Transverse colon (tissue), 4 donors: ENCODE results near the gene AMBP.

Source experiments
- EP300 ChIP-seq: sonication (generic); formaldehyde crosslinking; IDR thresholded peaks from one replicate; pipeline ENCODE4 v1.6.1; 2017; ENCODE audit warnings: antibody characterized with exemption, low read depth
- POLR2A ChIP-seq: fragments of 450-650 bp; IDR thresholded peaks from one replicate; pipeline ENCODE4 v1.6.1; 2016; ENCODE audit warnings: antibody characterized with exemption, mild to moderate bottlenecking, moderate library complexity
- POLR2AphosphoS5 ChIP-seq, 3 donors: sonication (generic); formaldehyde crosslinking; IDR thresholded peaks; one replicate each; pipeline ENCODE4 v1.6.1; 2016; ENCODE audit warnings: antibody characterized with exemption in 3 of 3
- TF ChIP-seq, protein P1 (sequence below), 5 experiments: fragments of 200-600 bp in 3 of 5; fragments of 450-650 bp in 2 of 5; sonication (generic) in 3 of 5; IDR thresholded peaks; 1 replicate in 2 of 5; 2 replicates in 3 of 5; pipeline ENCODE4 v1.5.1; 2016 to 2017; ENCODE audit warnings: antibody characterized with exemption in 5 of 5, inconsistent platforms in 3 of 5, mild to moderate bottlenecking in 2 of 5, moderate library complexity in 1 of 5

DNA sequence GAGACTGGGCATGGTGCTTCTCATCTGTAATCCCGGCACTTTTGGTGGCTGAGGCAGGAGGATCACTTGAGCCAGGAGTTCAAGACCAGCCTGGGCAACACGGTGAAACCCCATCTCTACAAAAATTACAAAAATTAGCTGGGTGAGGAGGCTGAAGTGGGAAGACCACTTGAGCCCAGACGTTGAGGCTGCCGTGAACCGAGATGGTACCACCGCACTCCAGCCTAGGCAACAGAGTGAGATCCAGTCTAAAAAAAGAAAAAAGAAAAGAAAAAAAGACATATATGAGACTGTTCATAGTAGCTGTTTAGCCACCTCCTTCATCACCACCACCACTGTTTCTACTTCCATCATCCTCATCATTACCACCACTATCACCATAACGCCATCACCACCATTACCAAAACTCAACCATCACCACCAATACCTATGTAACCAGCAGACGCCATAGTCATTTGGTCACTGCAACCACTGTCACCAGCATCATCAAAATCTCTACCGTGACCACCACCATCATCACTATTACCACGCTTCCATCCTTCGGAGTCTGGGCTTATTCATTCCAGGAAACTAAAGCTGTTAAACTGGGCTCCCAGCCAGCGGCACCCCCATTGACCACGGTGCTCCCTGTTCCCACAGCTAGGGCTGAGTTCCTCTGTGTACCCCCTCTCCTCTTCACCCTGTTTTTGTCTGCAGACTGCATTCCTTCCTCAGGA, 29.3 kb upstream of the AMBP start:
- TF ChIP-seq, protein P1, sequence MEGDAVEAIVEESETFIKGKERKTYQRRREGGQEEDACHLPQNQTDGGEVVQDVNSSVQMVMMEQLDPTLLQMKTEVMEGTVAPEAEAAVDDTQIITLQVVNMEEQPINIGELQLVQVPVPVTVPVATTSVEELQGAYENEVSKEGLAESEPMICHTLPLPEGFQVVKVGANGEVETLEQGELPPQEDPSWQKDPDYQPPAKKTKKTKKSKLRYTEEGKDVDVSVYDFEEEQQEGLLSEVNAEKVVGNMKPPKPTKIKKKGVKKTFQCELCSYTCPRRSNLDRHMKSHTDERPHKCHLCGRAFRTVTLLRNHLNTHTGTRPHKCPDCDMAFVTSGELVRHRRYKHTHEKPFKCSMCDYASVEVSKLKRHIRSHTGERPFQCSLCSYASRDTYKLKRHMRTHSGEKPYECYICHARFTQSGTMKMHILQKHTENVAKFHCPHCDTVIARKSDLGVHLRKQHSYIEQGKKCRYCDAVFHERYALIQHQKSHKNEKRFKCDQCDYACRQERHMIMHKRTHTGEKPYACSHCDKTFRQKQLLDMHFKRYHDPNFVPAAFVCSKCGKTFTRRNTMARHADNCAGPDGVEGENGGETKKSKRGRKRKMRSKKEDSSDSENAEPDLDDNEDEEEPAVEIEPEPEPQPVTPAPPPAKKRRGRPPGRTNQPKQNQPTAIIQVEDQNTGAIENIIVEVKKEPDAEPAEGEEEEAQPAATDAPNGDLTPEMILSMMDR (IDR thresholded peaks at IDR 0.05): no peak
- TF ChIP-seq POLR2A (no peak), POLR2AphosphoS5 (IDR thresholded peaks at IDR 0.05) (no peak), EP300 (no peak)
